MCF 10A (cell line): ENCODE results near the gene KRTAP10-3. TPM values are rescaled to one million over a fixed set of nuclear protein-coding genes. Genes with fewer than 3 reads are reported as not detected.

Source experiments
- BruUV-seq: library from RNA; stranded (reverse); fragments of 400-500 nt; replicated peaks from 2 replicates; lab custom pipeline; 2021; lab: Mats Ljungman, UMichigan
- CTCF ChIA-PET: fragments of 300-600 bp; sonication (Branson Sonifier 250); formaldehyde crosslinking; extraction: SDS; loops from one replicate; lab custom pipeline; 2021; ENCODE audit warnings: antibody characterized with exemption, inconsistent platforms; lab: Yijun Ruan, JAX
- POLR2A ChIA-PET: fragments of 300-600, 350-650 bp; sonication (Branson Sonifier 250); formaldehyde crosslinking; extraction: SDS; loops from one replicate; lab custom pipeline; 2020; ENCODE audit warnings: antibody characterized with exemption, inconsistent platforms; lab: Yijun Ruan, JAX
- DNase-seq: peaks from one replicate; pipeline ENCODE4 v3.0.0-alpha.2; 2018; ENCODE audit not compliant: unreplicated experiment
- H3K27ac Mint-ChIP-seq: one replicate; pipeline ENCODE4 v1.8.0; 2022; ENCODE audit warnings: mild to moderate bottlenecking, low read depth, mixed read lengths; ENCODE audit not compliant: unreplicated experiment
- H3K27me3 Mint-ChIP-seq: one replicate; pipeline ENCODE4 v1.8.0; 2022; ENCODE audit warnings: mixed read lengths; ENCODE audit not compliant: insufficient read depth, unreplicated experiment
- H3K36me3 Mint-ChIP-seq: one replicate; pipeline ENCODE4 v1.8.0; 2022; ENCODE audit warnings: mild to moderate bottlenecking, moderate library complexity, mixed read lengths; ENCODE audit not compliant: insufficient read depth, unreplicated experiment
- H3K4me1 Mint-ChIP-seq: one replicate; pipeline ENCODE4 v1.8.0; 2022; ENCODE audit warnings: mixed read lengths; ENCODE audit not compliant: insufficient read depth, unreplicated experiment
- H3K4me3 Mint-ChIP-seq: one replicate; pipeline ENCODE4 v1.8.0; 2022; ENCODE audit warnings: mild to moderate bottlenecking, moderate library complexity, mixed read lengths; ENCODE audit not compliant: unreplicated experiment
- H3K9me3 Mint-ChIP-seq: one replicate; pipeline ENCODE4 v1.8.0; 2022; ENCODE audit warnings: mixed read lengths; ENCODE audit not compliant: unreplicated experiment
- intact Hi-C: fragments of 100-400 bp; cut with micrococcal nuclease; formaldehyde crosslinking; loops from 2 replicates; pipeline ENCODE4 v1.14.1; 2022
- total RNA-seq: library from RNA; stranded (reverse); gene quantifications from 2 replicates; pipeline ENCODE4 v1.2.3, GENCODE V29; 2022
- TF ChIP-seq, protein P1 (sequence below): fragments of 200-600 bp; IDR thresholded peaks from one replicate; pipeline ENCODE4 v1.8.0; 2022; ENCODE audit warnings: antibody characterized with exemption, mild to moderate bottlenecking; ENCODE audit not compliant: unreplicated experiment

The KRTAP10-3 gene
- total RNA-seq, 1 experiment from 2014 or later = not detected

DNA sequence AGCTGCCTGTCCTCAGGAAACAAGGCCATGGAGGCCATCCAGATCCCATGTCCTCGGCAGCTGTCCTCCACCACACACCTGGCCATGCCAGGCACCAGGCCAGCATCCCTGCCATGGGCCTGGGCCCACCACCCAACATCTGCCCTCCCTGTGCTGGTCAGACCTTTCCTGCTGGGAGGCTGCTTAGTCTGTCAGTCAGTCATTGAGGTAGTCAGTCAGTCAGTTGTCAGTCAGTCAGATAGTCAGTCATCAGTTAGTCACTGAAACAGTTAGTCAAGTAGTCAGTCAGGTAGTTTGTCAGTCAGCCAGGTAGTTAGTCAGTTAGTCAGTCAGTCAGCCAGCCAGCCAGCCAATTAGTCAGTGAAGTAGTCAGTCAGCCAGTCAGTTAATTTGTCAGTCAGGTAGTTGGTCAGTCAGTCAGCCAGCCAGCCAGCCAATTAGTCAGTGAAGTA is 35.8 kb downstream of the KRTAP10-3 start:
- Mint-ChIP-seq H3K9me3 (no peaks in the 10 kb centered on the region), H3K27me3 (peaks cover 16% of the 10 kb centered on the region), H3K4me3 (no peak overlapping the region), H3K27ac (no peak overlapping the region), H3K36me3 (no peaks in the 10 kb centered on the region), H3K4me1 (no peaks in the 10 kb centered on the region)
- POLR2A ChIA-PET = no interaction called here
- CTCF ChIA-PET = no interaction called here
- TF ChIP-seq, protein P1, sequence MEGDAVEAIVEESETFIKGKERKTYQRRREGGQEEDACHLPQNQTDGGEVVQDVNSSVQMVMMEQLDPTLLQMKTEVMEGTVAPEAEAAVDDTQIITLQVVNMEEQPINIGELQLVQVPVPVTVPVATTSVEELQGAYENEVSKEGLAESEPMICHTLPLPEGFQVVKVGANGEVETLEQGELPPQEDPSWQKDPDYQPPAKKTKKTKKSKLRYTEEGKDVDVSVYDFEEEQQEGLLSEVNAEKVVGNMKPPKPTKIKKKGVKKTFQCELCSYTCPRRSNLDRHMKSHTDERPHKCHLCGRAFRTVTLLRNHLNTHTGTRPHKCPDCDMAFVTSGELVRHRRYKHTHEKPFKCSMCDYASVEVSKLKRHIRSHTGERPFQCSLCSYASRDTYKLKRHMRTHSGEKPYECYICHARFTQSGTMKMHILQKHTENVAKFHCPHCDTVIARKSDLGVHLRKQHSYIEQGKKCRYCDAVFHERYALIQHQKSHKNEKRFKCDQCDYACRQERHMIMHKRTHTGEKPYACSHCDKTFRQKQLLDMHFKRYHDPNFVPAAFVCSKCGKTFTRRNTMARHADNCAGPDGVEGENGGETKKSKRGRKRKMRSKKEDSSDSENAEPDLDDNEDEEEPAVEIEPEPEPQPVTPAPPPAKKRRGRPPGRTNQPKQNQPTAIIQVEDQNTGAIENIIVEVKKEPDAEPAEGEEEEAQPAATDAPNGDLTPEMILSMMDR = no peak
- DNase-seq = no peak
- intact Hi-C loops = no loop called here
- no TSS peak for BruUV-seq

DNA sequence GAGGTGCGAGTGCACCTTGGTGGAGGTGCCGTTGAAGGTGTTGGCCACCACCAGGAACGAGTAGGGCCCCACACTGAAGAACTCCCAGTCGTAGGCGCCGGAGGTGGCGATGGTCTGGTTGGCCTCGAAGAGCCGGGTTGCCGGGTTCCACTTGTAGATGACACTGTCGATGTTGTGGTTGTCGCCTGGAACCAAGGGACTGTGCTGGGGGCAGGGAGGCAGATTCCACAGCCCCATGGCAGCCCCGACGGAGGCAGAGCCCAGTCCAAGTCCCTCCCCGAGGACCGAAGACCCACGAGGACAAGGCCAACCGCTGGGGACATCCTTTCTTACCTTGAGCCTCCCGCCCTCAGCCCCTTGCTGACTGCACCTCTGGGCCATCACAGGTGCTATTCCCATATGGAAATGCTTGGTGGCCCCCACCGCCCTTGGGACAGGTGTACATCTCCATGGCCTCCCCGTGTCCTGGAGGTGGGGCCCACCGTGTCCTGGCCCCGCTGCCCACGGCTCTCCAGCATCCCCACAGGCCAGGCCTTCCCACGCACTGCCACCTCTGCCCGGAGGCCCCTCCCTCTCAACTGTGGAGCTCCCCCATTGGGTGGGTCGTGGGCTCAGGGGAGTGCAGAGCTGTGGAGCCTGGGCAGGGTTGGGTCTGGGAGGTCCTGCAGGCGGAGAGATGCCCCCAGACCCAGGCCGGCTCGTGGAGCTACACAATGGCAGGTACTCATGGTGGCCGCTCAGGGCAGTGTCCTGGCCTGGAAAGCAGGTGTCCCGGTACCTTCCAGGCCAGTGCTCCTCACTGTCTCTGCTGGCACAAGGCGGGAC is 36.5 kb downstream of the KRTAP10-3 start:
- BruUV-seq = no TSS peak
- no peak for DNase-seq
- Mint-ChIP-seq H3K4me1 (no peaks in the 10 kb centered on the region), H3K9me3 (no peaks in the 10 kb centered on the region), H3K4me3 (no peak overlapping the region), H3K27me3 (peaks cover 16% of the 10 kb centered on the region), H3K27ac (no peak overlapping the region), H3K36me3 (no peaks in the 10 kb centered on the region)
- TF ChIP-seq, protein P1 = no peak
- intact Hi-C loops = no loop called here
- ChIA-PET POLR2A (no interaction called here), CTCF (no interaction called here)

DNA sequence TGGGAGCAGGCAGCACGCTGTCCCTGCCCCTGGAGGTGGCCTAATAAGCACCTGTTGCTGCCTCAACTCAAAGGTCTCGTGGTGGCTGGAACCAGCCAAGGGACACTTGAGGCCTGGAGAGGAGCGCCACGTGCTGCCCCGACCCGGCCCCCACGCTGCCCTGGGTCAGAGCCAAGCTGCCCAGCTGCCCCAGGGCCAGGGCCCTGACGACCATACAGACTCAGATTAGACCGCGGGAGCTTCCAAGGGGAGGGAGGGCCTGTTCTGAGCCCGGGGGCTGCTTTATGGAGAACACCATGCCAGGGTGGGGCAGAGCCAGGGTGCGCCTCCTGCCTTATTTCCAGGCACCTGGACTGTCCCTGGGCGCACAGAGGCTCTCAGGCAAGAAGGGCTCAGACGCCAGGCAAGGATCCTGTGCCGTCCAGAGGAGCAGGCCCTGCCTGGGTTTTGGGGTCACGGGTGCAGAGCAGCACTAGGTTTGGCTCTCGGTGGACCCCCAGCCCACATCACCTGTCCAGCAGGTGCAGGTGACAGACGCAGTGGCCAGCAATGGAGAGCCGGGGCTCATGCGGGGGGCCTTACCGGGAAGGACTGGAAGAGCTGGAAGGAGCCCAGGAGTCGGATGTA is 37.2 kb downstream of the KRTAP10-3 start:
- CTCF ChIA-PET = no interaction called here
- DNase-seq = no peak

More for the DNA sequence above, 37.2 kb downstream of the KRTAP10-3 start:
- H3K4me3 Mint-ChIP-seq = no peak overlapping the region
- no TSS peak for BruUV-seq
- H3K36me3 Mint-ChIP-seq = no peaks in the 10 kb centered on the region
- H3K4me1 Mint-ChIP-seq = no peaks in the 10 kb centered on the region
- no peaks in the 10 kb centered on the region for H3K9me3 Mint-ChIP-seq
- intact Hi-C loops = no loop called here
- TF ChIP-seq, protein P1 = no peak
- no peak overlapping the region for H3K27ac Mint-ChIP-seq
- H3K27me3 Mint-ChIP-seq = peaks cover 16% of the 10 kb centered on the region
- POLR2A ChIA-PET = no interaction called here
